GM21717 (cell line): ENCODE results near the gene WWC1.

Source experiments
- ATAC-seq: cut with Tn5 transposase; IDR thresholded peaks from one replicate; pipeline ENCODE4 v1.9.1; 2021; ENCODE audit warnings: mild to moderate bottlenecking, moderate library complexity; ENCODE audit not compliant: unreplicated experiment

The WWC1 gene

DNA sequence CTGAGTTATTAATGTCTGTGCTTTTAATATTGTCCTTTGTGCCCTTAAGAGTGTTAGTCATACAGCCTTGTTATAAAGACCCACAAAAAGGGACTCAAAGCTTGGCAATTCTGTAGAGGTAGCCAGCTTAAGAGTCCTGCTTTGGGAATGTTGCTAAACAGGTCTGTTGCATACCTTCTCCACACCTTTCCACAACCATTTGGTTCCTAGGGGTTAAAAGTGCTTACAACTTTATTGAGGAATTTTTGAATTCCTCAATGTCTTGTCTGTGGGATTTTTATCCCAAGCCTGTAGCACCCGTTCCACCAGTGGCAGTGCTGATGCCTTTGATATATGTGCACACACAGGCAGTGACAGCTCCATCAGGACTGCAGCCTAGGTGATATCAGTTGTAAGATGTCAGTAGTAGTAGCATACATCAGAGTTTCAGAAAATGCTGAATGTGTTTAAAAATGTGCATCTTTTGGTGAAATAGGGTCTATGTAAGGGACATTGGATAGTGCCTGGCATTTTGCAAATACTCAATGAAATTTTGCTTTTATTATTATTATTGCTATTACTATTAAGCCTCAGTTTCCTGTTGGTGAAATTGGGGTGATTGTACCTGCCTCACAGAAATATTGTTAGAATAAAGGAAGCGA lies 68.5 kb downstream of the WWC1 start:
- no peak for ATAC-seq

DNA sequence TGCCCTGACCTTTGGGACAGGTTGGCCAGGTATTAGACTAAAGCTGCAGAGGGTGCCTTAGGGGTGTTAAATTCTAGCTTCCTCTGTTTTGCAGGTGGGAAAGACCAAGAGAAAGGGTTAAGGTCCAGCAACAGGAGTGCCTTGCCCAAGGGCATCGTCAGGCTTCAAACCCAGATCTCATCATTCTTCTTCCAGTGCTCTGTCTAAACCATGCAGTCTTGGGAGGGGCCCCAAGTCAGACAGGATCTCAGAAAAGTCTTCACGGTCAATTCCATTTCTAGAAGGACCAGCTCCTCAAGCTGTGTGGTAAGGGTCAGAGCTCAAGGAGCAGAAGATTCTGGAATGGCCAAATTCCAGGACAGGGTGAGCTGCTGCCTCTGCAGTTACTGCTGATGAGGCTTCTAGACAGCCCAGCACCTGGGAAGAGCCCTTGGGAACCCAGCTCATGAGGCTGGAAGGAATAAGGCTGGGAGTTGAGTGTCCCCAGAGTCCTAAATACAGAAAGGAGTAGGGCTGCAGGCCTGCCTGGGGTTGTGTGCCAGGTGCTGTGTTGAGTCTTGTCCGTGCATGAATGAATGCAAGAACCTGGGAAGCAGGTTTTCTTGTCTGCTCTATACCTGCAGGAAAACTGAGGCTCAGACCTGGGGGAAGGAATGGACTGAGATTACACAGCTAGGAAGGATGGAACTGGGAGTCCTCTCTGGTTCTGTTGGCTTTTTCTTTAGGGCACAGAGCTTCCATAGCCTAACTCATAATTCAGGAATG lies 69.3 kb downstream of the WWC1 start:
- no peak for ATAC-seq

GRCh38 chr5:168362097-168362885 lies 70.8 kb downstream of the WWC1 start:
- ATAC-seq: no peak

- no peak for ATAC-seq
These were observed 72.8 kb downstream of the WWC1 start for GRCh38 chr5:168364151-168364661.

DNA sequence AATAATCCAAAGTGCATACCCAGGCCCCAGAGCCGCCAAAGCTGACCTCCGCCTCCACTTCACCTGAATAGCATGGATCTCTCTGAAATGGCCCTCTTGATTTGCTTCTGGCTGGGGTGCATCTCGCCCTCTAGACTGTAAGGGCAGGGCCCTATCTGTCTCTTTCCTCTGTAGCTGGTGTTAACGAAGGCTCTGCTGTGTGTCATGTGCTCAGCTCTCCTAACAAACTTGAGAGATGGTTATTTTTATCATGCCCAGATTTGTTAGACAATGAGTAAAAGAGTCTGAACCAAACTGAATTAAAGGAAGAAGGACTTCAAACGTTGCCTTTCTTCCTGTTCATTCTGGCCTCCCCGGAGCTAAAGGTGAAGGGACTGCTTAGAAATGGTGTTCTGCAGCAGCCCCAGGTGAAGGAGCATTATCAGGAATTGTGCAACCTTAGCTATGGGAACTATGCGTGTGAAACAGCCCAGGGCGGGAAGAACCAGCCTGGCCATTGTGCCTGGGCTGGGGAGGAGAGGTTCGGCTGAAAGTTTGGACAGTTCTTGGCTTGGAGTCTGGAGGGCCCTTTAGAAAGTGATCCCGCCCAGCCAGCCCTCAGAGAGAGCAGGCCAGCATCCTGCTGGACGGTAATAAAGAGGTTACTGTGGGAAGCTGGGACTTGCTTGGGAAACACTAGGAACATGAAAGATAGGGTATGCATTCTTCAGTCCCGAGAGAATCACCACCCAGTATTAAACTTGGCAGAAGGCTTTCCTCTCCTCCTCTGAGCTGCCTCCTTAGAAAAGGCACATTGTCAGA lies 73.5 kb downstream of the WWC1 start:
- ATAC-seq: no peak

DNA sequence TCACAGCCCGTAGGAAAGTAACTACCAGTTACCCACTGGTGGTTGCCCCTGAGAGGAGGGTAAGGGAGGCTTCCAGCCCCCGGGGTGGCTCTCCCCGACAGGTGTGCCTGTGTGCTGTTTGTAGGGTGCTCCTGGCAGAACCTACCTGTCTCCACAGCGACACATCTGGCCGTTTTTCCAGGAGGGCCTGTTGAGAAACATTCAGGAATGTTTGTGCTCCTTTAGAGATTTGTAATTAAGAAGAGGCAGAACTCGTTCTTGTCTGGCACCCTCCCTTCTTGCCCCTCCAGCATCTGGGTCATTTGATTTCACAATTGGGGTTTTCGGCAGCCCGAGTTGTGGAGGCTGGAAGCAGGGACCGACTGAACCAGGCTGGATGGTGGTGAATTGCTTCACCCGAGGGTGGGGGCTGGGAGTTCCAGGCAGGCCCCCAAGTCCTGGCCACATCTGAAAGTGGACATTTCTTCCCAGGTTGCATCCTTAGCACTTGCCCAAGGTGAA lies 74.2 kb downstream of the WWC1 start:
- no peak for ATAC-seq

DNA sequence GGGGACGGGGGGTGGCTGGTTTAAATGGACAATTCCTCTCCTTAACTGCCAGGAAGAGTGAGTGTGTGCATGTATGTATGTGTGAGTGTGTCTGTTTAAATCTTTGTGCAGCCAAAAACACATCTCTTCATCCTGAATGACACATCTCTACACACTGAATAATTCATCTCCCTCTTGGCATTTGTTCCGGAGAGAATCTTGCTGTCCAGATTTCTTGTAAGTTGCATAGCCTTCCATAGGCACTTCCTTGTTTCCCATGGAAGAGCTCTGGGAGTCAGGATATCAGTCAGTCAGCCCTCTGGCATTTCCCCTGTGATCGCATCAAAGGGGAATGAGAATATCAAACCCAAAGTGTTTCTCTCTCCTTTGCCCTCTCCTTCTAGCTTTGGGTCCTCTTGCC lies 74.7 kb downstream of the WWC1 start:
- no peak for ATAC-seq

GRCh38 chr5:168368854-168369253 lies 77.4 kb downstream of the WWC1 start:
- no peak for ATAC-seq

- ATAC-seq: no peak
These were observed 79.4 kb downstream of the WWC1 start for GRCh38 chr5:168370831-168371230.

DNA sequence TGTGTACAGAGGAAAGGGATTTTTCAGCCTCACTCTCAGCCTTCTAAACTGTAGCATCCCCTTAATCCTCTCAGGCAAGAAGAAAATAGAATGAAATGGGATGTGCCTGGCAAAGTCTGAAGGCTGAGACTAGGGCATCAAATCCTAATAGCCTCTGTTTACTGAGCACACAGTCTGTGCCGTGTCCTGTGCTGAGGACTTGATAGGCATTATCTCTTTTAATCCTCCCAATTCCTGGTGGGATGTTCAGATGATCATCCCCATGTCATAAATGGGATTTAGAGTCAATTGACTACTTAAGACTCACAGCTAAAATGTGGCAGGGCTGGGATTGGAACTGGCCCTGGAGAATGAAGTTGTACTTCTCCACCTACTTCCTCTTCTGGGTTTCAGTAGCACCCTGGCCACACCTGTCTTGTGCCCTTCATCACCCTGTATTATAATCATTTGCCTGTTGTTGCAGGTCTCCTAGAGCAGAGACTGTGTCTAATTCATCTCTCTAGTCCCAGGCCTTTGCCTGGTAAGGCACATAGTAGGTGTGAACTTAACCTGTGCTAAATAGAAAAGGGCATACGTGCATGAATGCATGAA lies 81.0 kb downstream of the WWC1 start:
- peak; percentile 68 for ATAC-seq

- ATAC-seq: no peak
These were observed 83.1 kb downstream of the WWC1 start for GRCh38 chr5:168374532-168374931.

- ATAC-seq: no peak
These were observed 83.8 kb downstream of the WWC1 start for GRCh38 chr5:168375214-168375613.

DNA sequence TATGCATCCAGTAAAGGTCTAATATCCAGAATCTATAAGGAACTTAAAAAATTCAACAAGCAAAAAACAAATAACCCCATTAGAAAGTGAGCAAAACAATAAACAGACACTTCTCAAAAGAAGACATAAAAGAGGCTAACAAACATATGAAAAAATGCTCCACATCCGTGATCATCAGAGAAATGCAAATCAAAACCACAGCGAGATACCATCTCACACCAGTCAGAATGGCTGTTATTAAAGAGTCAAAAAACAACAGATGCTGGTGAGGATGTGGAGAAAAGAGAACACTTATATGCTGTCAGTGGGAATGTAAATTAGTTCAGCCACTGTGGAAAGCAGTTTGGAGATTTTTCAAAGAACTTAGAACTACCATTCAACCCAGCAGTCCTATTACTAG lies 86.1 kb downstream of the WWC1 start:
- ATAC-seq: no peak

- no peak for ATAC-seq
These were observed 87.3 kb downstream of the WWC1 start for GRCh38 chr5:168378741-168379140.

- ATAC-seq: no peak
These were observed 91.0 kb downstream of the WWC1 start for GRCh38 chr5:168382421-168382820.

DNA sequence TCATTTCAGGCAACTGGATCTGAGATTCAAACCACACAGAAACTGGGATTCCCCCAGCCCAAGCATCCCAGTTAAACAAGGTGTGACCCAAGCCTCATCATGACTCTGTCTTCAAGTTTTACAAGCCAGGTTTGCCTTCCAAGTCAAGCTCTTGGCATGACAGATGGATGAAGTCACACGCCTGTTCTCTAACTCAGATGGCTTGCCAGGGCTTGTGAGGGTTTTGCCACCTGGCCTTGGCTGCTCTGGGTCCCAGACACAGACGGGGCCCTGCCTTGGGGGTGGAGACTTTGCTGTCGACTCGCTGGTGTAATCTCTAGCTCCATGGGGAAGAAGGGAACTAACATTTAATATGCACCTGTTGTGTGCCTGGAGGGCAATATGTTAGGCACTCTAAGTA lies 99.0 kb downstream of the WWC1 start:
- ATAC-seq: no peak

- ATAC-seq: no peak
These were observed 102.3 kb downstream of the WWC1 start for GRCh38 chr5:168393773-168394172.

DNA sequence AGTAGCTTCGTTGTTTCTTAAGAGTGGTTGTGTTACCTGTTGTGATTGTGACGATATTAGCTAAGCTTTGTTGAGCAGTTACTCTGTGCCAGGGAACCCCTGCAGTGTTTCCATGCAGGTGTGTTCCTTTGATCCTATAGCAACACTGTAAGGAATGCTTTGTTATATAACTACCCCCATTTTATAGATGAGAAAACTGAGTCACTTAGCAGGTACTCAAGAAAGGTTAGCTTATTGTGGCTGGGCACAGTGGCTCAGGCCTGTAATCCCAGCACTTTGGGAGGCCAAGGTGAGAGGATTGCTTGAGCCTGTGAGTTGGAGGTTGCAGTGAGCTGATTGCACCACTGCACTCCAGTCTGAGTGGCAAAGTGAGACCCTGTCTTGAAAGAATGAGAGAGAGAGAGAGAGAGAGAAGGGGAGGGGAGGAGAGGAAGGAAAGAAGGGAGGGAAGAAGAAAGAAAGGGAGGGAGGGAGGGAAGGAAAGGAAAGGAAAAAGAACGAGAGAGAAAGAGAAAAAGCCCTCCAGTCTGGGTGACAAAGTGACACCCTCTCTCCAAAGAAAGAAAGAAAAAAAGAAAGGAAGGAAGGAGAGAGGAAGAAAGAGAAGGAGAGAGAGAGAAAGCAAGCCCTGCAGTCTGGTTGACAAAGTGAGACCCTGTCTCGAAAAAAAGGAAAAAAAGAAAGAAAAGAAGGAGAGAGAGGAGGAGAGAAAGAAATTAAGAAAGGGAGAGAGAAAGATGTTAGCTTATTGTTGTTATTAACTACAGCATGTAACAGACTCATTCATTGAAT lies 109.2 kb downstream of the WWC1 start:
- ATAC-seq: no peak

GRCh38 chr5:168401226-168401625 lies 109.8 kb downstream of the WWC1 start:
- no peak for ATAC-seq
